HEK293 (cell line): ENCODE results near the gene C11orf21.

Experiments used
- CTCF ChIA-PET: fragments of 350-600 bp; formaldehyde crosslinking; extraction: SDS; loops from one replicate; lab custom pipeline; 2021; ENCODE audit warnings: antibody characterized with exemption; lab: Yijun Ruan, JAX
- POLR2A ChIA-PET: fragments of 300-600 bp; formaldehyde crosslinking; extraction: SDS; loops from one replicate; lab custom pipeline; 2020; ENCODE audit warnings: antibody characterized with exemption, inconsistent platforms; lab: Yijun Ruan, JAX
- H3K27ac ChIP-seq: fragments of 200-500 bp; sonication (Bioruptor generic); 2 replicates; pipeline ENCODE4 v1.5.1; 2014; ENCODE audit warnings: low read depth, low read length, control low read depth, inconsistent platforms; ENCODE audit errors: extremely low read depth
- H3K36me3 ChIP-seq, 2 experiments: fragments of 200-500 bp in 1 of 2; sonication (Bioruptor generic) in 1 of 2; 1 replicate in 1 of 2; 2 replicates in 1 of 2; pipeline ENCODE4 v1.5.1; 2014 to 2017; ENCODE audit warnings: inconsistent platforms in 2 of 2, low read length in 2 of 2; ENCODE audit not compliant: control insufficient read depth in 2 of 2, insufficient read depth in 1 of 2
- H3K4me1 ChIP-seq: fragments of 200-500 bp; sonication (Bioruptor generic); 2 replicates; pipeline ENCODE4 v1.5.1; 2014; ENCODE audit warnings: mild to moderate bottlenecking, low read length, inconsistent platforms; ENCODE audit not compliant: control insufficient read depth, insufficient read depth
- H3K4me3 ChIP-seq: 2 replicates; pipeline ENCODE4 v1.5.1; 2011; ENCODE audit warnings: low read depth, mild to moderate bottlenecking, control low read depth, low read length, moderate library complexity
- H3K9me3 ChIP-seq: fragments of 200-500 bp; sonication (Bioruptor generic); 2 replicates; pipeline ENCODE4 v1.5.1; 2014; ENCODE audit warnings: low read depth, low read length, inconsistent platforms; ENCODE audit not compliant: control insufficient read depth, insufficient read depth
- MZF1 ChIP-seq: fragments of 450-650 bp; formaldehyde crosslinking; IDR thresholded peaks from 2 replicates; pipeline ENCODE4 v1.5.1; 2017; ENCODE audit warnings: missing biosample characterization, missing genetic modification characterization, borderline replicate concordance
- PRDM10 ChIP-seq: fragments of 450-650 bp; formaldehyde crosslinking; IDR thresholded peaks from 2 replicates; pipeline ENCODE4 v1.5.1; 2016; ENCODE audit warnings: missing biosample characterization, missing genetic modification characterization
- PRDM6 ChIP-seq: fragments of 450-650 bp; formaldehyde crosslinking; IDR thresholded peaks from 2 replicates; pipeline ENCODE4 v1.5.1; 2017; ENCODE audit warnings: missing biosample characterization, missing genetic modification characterization
- ZFP69B ChIP-seq: fragments of 450-650 bp; formaldehyde crosslinking; IDR thresholded peaks from 2 replicates; pipeline ENCODE4 v1.5.1; 2016; ENCODE audit warnings: missing biosample characterization, missing genetic modification characterization
- ZNF157 ChIP-seq: fragments of 450-650 bp; formaldehyde crosslinking; IDR thresholded peaks from 2 replicates; pipeline ENCODE4 v1.5.1; 2016; ENCODE audit warnings: missing biosample characterization, missing genetic modification characterization
- ZNF174 ChIP-seq: fragments of 450-650 bp; formaldehyde crosslinking; IDR thresholded peaks from 2 replicates; pipeline ENCODE4 v1.5.0; 2017; ENCODE audit warnings: missing biosample characterization, mild to moderate bottlenecking, missing genetic modification characterization
- ZNF2 ChIP-seq: fragments of 450-650 bp; formaldehyde crosslinking; IDR thresholded peaks from 2 replicates; pipeline ENCODE4 v1.5.1; 2016; ENCODE audit warnings: missing biosample characterization, missing genetic modification characterization
- ZNF362 ChIP-seq: fragments of 450-650 bp; formaldehyde crosslinking; IDR thresholded peaks from 2 replicates; pipeline ENCODE4 v1.5.1; 2016; ENCODE audit warnings: missing biosample characterization, missing genetic modification characterization
- ZNF48 ChIP-seq: fragments of 450-650 bp; formaldehyde crosslinking; IDR thresholded peaks from 2 replicates; pipeline ENCODE4 v1.5.1; 2016; ENCODE audit warnings: missing biosample characterization, missing genetic modification characterization
- ZNF488 ChIP-seq: fragments of 450-650 bp; formaldehyde crosslinking; IDR thresholded peaks from 2 replicates; pipeline ENCODE4 v1.5.1; 2016; ENCODE audit warnings: missing biosample characterization, missing genetic modification characterization
- ZNF623 ChIP-seq: fragments of 450-650 bp; formaldehyde crosslinking; IDR thresholded peaks from 2 replicates; pipeline ENCODE4 v1.5.1; 2016; ENCODE audit warnings: missing biosample characterization, missing genetic modification characterization
- ZSCAN16 ChIP-seq: fragments of 450-650 bp; formaldehyde crosslinking; IDR thresholded peaks from 2 replicates; pipeline ENCODE4 v1.5.1; 2016; ENCODE audit warnings: missing biosample characterization, missing genetic modification characterization

C11orf21 gene

GRCh38 chr11:2313051-2313951, 11.6 kb upstream of the C11orf21 start:
- peaks cover 2% of the 10 kb centered on the region; the same call in 1 of the 2 replicates for H3K4me1 ChIP-seq
- H3K36me3 ChIP-seq, result no peaks in the 10 kb centered on the region
- no peak for TF ChIP-seq ZFP69B (tag by site-specific recombination)
- TF ChIP-seq ZNF362, result no peak
- no peak for TF ChIP-seq PRDM6
- no peak for TF ChIP-seq ZNF157 (tag by site-specific recombination)
- no peak for TF ChIP-seq ZNF48 (tag by site-specific recombination)
- TF ChIP-seq PRDM10 (tag by site-specific recombination), result no peak
- no peak for TF ChIP-seq ZNF2 (tag by site-specific recombination)
- TF ChIP-seq ZNF488 (tag by site-specific recombination), result no peak
- no peak overlapping the region for H3K27ac ChIP-seq
- no peaks in the 10 kb centered on the region for H3K9me3 ChIP-seq
- ChIA-PET CTCF (interaction anchor here (0.7 to 6.8 kb wide), 4 partner anchors 8 to 436 kb away, joined by 3 to 47 read pairs (median 6); no protein-coding TSS in a partner anchor), POLR2A (no interaction called here)
- no peak overlapping the region for H3K4me3 ChIP-seq

GRCh38 chr11:2312232-2313042, 10.7 kb upstream of the C11orf21 start:
- Histone ChIP-seq H3K36me3 (no peaks in the 10 kb centered on the region), H3K9me3 (no peaks in the 10 kb centered on the region), H3K4me3 (no peak overlapping the region), H3K27ac (no peak overlapping the region), H3K4me1 (peaks cover 2% of the 10 kb centered on the region; the same call in 1 of the 2 replicates)
- POLR2A ChIA-PET, result interaction anchor here (1.4 to 1.6 kb wide), 2 partner anchors 66 to 88 kb away, joined by 3 to 6 read pairs; partner anchors contain the start of gene TSSC4
- no peak for TF ChIP-seq ZNF623 (tag by site-specific recombination)
- TF ChIP-seq MZF1 (tag by site-specific recombination), result no peak
- TF ChIP-seq ZNF174, result no peak
- no peak for TF ChIP-seq ZSCAN16 (tag by site-specific recombination)
- CTCF ChIA-PET, result interaction anchor here (0.7 to 6.8 kb wide), 3 partner anchors 9 to 437 kb away, joined by 3 to 47 read pairs (median 7); no protein-coding TSS in a partner anchor
